Neutrophil (primary cell): ENCODE results near the gene CTNND2.

ENCODE experiments used
- H3K27ac ChIP-seq: fragments of 200-600 bp; sonication (generic); 2 replicates; pipeline ENCODE4 v1.5.1; 2016; ENCODE audit warnings: mild to moderate bottlenecking, moderate library complexity
- H3K27me3 ChIP-seq: fragments of 200-600 bp; sonication (generic); 2 replicates; pipeline ENCODE4 v1.6.0; 2016; ENCODE audit warnings: mild to moderate bottlenecking
- H3K36me3 ChIP-seq: fragments of 200-600 bp; sonication (generic); 2 replicates; pipeline ENCODE4 v1.5.1; 2017
- H3K4me1 ChIP-seq, 2 experiments: fragments of 200-600 bp in 1 of 2; sonication (generic) in 1 of 2; 1 replicate in 1 of 2; 2 replicates in 1 of 2; pipeline versions ENCODE4 v1.5.1 to v1.6.1; 2013 to 2016; ENCODE audit warnings: low read depth in 1 of 2, low read length in 1 of 2, mild to moderate bottlenecking in 1 of 2, moderate library complexity in 1 of 2; ENCODE audit not compliant: control insufficient read depth in 1 of 2, insufficient read depth in 1 of 2
- H3K4me3 ChIP-seq, 2 experiments: fragments of 200-600 bp in 1 of 2; sonication (generic) in 1 of 2; 1 replicate in 1 of 2; 2 replicates in 1 of 2; pipeline ENCODE4 v1.5.1; 2013 to 2016; ENCODE audit warnings: low read depth in 1 of 2, low read length in 1 of 2, mild to moderate bottlenecking in 1 of 2, moderate library complexity in 1 of 2
- H3K9me3 ChIP-seq: fragments of 200-600 bp; sonication (generic); 2 replicates; pipeline ENCODE4 v1.5.1; 2016
- TF ChIP-seq, protein P1 (sequence below): fragments of 200-600 bp; sonication (generic); IDR thresholded peaks from 2 replicates; pipeline ENCODE4 v1.5.1; 2016; ENCODE audit warnings: antibody characterized with exemption

Gene CTNND2

DNA sequence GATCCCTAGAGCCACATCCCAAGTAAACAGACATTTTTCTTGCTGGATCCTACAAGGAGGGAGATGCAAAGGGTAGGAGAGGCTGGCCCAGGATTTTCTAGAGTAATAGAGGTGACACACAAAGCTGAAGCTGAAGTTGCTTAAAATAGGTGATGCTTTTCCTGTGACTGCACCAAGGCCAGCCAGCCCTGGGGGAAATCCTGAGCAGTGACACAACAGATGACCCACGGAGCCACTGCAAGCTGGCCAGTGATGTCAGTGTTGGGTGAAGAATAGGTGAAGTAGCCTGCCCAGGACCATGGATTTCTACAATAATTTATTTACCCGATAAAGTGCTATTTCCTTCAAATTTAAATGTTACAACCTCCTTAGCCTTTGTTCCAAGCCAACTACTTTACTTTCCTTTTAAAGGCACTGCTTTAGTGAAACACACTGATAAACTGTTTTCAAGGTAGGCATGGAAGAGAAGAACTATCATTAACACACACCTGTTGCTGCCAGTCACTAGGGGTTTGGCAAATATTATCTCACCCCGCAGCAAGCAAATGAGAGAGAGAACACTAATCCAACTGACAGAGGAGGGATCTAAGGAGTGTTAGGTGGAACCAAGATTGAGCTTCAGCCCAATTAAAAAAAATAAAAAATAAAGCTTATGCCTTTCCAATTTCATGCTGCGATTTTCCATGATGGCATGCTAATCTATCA, 123.5 kb downstream of the CTNND2 start:
- Histone ChIP-seq H3K27ac (no peak overlapping the region), H3K36me3 (no peaks in the 10 kb centered on the region), H3K9me3 (no peaks in the 10 kb centered on the region), H3K27me3 (no peaks in the 10 kb centered on the region), H3K4me1 (no peaks in the 10 kb centered on the region), H3K4me3 (no peak overlapping the region)
- TF ChIP-seq, protein P1, sequence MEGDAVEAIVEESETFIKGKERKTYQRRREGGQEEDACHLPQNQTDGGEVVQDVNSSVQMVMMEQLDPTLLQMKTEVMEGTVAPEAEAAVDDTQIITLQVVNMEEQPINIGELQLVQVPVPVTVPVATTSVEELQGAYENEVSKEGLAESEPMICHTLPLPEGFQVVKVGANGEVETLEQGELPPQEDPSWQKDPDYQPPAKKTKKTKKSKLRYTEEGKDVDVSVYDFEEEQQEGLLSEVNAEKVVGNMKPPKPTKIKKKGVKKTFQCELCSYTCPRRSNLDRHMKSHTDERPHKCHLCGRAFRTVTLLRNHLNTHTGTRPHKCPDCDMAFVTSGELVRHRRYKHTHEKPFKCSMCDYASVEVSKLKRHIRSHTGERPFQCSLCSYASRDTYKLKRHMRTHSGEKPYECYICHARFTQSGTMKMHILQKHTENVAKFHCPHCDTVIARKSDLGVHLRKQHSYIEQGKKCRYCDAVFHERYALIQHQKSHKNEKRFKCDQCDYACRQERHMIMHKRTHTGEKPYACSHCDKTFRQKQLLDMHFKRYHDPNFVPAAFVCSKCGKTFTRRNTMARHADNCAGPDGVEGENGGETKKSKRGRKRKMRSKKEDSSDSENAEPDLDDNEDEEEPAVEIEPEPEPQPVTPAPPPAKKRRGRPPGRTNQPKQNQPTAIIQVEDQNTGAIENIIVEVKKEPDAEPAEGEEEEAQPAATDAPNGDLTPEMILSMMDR: no peak

GRCh38 chr5:11777096-11777495, 127.2 kb downstream of the CTNND2 start:
- H3K36me3 ChIP-seq: no peaks in the 10 kb centered on the region
- H3K4me3 ChIP-seq: no peak overlapping the region
- no peaks in the 10 kb centered on the region for H3K9me3 ChIP-seq
- H3K27ac ChIP-seq: no peak overlapping the region
- no peaks in the 10 kb centered on the region for H3K27me3 ChIP-seq
- TF ChIP-seq, protein P1: no peak
- no peaks in the 10 kb centered on the region for H3K4me1 ChIP-seq

DNA sequence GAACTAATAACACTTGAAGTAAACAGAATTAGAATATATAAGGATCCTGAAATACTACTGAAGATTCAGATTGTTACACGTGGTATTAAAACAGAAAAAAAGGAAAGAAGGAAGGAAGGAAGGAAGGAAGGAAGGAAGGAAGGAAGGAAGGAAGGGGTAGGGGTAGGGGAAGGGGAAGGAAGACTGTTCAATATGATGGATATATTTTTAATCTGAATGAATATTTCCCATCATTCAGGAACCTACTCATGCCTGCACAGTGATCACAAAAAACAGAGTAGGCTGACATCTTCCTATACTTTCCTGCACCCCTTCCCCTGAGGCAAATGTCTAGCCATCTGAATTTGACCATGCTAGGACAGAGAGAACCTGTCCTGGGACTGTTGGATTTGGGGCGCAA, 133.9 kb downstream of the CTNND2 start:
- no peaks in the 10 kb centered on the region for H3K36me3 ChIP-seq
- no peaks in the 10 kb centered on the region for H3K4me1 ChIP-seq
- H3K9me3 ChIP-seq: no peaks in the 10 kb centered on the region
- no peak overlapping the region for H3K4me3 ChIP-seq
- TF ChIP-seq, protein P1: no peak
- H3K27me3 ChIP-seq: no peaks in the 10 kb centered on the region
- H3K27ac ChIP-seq: no peak overlapping the region

DNA sequence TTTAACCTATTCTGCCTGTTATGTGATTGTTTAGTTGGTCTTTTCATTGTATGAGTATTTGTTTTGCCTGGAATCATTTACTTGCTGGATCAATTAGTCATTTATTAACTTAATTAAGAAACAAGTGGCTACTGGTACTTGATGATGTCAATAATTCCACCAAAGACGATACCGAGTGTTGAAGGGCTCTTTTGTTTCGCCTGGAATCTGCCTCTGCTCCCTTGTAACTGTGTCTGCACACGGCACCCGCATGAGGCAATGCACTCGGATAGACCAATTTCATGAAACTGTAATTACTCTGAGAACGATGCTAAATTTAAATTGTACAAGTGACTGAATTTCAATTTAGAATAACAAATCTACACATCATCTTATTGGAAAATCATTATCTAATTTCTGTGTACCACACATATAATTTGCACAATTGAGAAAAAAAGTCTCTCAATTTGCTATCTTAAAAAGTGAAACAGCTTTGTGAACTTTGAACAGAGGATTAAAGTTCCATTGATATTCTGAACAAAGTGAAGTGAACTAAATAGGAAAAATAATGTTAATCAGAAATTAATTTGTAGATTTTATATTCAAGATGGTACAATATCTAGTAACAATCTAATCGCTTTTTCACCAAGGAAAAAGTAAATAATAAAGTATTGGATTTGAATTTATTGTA, 143.2 kb downstream of the CTNND2 start:
- Histone ChIP-seq H3K36me3 (no peaks in the 10 kb centered on the region), H3K4me3 (no peak overlapping the region), H3K27me3 (no peaks in the 10 kb centered on the region), H3K9me3 (no peaks in the 10 kb centered on the region), H3K27ac (no peak overlapping the region), H3K4me1 (no peaks in the 10 kb centered on the region)
- TF ChIP-seq, protein P1: no peak

- no peaks in the 10 kb centered on the region for H3K27me3 ChIP-seq
- H3K27ac ChIP-seq: no peak overlapping the region
- no peaks in the 10 kb centered on the region for H3K9me3 ChIP-seq
- no peaks in the 10 kb centered on the region for H3K4me1 ChIP-seq
- no peaks in the 10 kb centered on the region for H3K36me3 ChIP-seq
- H3K4me3 ChIP-seq: no peak overlapping the region
- TF ChIP-seq, protein P1: no peak
These were observed 145.9 kb downstream of the CTNND2 start for GRCh38 chr5:11758321-11758720.
